Peyer's patch (tissue), 4 donors: Measurements from ENCODE around the gene CLDN6. TPM values are rescaled to one million over a fixed set of nuclear protein-coding genes. Genes with fewer than 3 reads are reported as not detected.
"Not testable (repeated sequence)": the region's sequence is repeated elsewhere in the genome, so short reads cannot be mapped to it uniquely, and the experiment has no call there.

Source experiments
- DNase-seq, 3 donors: peaks; one replicate each; pipeline ENCODE4 v3.0.0-alpha.2; 2017 to 2019
- H3K27ac ChIP-seq, 4 donors: fragments of 200-600 bp; sonication (generic); one replicate each; pipeline ENCODE4 v1.5.1; 2016 to 2019
- H3K27me3 ChIP-seq, 2 donors: fragments of 200-600 bp; sonication (generic); one replicate each; pipeline ENCODE4 v1.5.1; 2019
- H3K36me3 ChIP-seq, 3 donors: fragments of 200-600 bp; sonication (generic); one replicate each; pipeline ENCODE4 v1.5.1; 2016 to 2019
- H3K4me1 ChIP-seq, 4 donors: fragments of 200-600 bp; sonication (generic); one replicate each; pipeline ENCODE4 v1.5.1; 2016 to 2019
- H3K4me3 ChIP-seq, 4 donors: fragments of 200-600 bp; sonication (generic); 1 replicate in 3 of 4; 2 replicates in 1 of 4; pipeline ENCODE4 v1.5.1; 2016 to 2019; ENCODE audit warnings: mild to moderate bottlenecking in 1 of 4
- H3K9me3 ChIP-seq, 4 donors: fragments of 200-600 bp; sonication (generic); one replicate each; pipeline ENCODE4 v1.5.1; 2016 to 2019; ENCODE audit warnings: mild to moderate bottlenecking in 1 of 4
- POLR2A ChIP-seq, 2 donors: fragments of 450-650 bp; IDR thresholded peaks; one replicate each; pipeline ENCODE4 v1.5.1; 2017; ENCODE audit warnings: antibody characterized with exemption in 2 of 2, mild to moderate bottlenecking in 2 of 2, moderate library complexity in 2 of 2
- total RNA-seq, 4 donors: library from RNA; depleted of rRNA; stranded (reverse); fragments of >200 nt; gene quantifications; one replicate each; pipeline ENCODE4 v1.1.0, GENCODE V29; 2016
- TF ChIP-seq, protein P1 (sequence below), 6 experiments: fragments of 450-650 bp in 4 of 6; fragments of 200-600 bp in 2 of 6; sonication (generic) in 1 of 6; IDR thresholded peaks; one replicate each; pipeline ENCODE4 v1.5.1; 2017 to 2019; ENCODE audit warnings: antibody characterized with exemption in 6 of 6, mild to moderate bottlenecking in 3 of 6, moderate library complexity in 1 of 6

CLDN6 gene
- total RNA-seq, 4 donors from 2014 or later, result not detected

DNA sequence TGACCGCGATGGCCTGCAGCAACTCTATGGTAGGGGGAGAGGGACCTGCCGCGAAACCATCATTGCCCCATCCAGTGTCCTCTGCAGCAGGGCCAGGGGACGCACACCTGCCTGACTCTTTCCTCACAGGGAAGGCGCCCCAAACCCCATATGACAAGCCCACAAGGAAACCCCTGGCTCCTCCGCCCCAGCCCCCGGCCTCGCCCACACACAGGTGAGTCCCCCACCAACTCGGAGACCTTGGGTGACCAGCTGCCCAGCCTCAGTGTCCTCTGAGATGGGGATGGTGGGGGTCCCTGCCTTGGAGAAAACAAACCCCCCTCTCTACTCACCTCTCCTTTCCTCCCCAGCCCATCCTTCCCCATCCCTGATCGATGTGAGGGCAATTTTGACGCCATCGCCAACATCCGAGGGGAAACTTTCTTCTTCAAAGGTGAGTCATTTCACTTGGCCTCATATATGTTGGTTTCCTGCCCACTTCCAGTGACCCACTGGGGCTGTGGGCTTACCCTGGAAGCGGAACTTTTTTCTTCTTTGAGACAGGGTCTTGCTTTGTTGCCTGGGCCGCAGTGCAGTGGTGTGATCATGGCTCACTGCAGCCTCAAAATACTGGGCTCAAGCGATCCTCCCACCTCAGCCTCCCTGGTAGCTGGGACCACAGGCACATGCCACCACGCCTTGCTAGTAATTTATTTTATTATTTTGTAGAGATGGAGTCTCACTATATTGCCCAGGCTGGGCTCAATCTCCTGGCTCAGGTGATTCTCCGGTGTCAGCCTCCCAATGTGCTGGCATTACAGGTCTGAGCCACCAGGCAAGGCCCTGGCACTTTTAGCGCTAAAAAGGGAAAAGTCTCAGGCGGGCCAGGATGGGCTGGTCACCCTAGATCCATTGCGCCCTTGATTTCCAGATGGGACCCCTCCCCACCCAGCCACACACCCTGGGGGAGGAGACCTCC, 39.5 kb upstream of the CLDN6 start:
- TF ChIP-seq POLR2A (IDR thresholded peaks at IDR 0.05), result no peak
- TF ChIP-seq, protein P1, sequence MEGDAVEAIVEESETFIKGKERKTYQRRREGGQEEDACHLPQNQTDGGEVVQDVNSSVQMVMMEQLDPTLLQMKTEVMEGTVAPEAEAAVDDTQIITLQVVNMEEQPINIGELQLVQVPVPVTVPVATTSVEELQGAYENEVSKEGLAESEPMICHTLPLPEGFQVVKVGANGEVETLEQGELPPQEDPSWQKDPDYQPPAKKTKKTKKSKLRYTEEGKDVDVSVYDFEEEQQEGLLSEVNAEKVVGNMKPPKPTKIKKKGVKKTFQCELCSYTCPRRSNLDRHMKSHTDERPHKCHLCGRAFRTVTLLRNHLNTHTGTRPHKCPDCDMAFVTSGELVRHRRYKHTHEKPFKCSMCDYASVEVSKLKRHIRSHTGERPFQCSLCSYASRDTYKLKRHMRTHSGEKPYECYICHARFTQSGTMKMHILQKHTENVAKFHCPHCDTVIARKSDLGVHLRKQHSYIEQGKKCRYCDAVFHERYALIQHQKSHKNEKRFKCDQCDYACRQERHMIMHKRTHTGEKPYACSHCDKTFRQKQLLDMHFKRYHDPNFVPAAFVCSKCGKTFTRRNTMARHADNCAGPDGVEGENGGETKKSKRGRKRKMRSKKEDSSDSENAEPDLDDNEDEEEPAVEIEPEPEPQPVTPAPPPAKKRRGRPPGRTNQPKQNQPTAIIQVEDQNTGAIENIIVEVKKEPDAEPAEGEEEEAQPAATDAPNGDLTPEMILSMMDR (IDR thresholded peaks at IDR 0.05), result no peak
- H3K4me3 ChIP-seq, result peak overlapping the region; percentile 80 to 96 (median 88)
- no peaks in the 10 kb centered on the region for H3K27me3 ChIP-seq
- peaks cover 4 to 24% (median 13%) of the 10 kb centered on the region in 4 donors for H3K4me1 ChIP-seq
- H3K36me3 ChIP-seq, result no peaks in the 10 kb centered on the region
- H3K27ac ChIP-seq, result peak overlapping the region in 2 of 4 donors; percentile 91 to 92
- no peak for DNase-seq
- H3K9me3 ChIP-seq, result no peaks in the 10 kb centered on the region

DNA sequence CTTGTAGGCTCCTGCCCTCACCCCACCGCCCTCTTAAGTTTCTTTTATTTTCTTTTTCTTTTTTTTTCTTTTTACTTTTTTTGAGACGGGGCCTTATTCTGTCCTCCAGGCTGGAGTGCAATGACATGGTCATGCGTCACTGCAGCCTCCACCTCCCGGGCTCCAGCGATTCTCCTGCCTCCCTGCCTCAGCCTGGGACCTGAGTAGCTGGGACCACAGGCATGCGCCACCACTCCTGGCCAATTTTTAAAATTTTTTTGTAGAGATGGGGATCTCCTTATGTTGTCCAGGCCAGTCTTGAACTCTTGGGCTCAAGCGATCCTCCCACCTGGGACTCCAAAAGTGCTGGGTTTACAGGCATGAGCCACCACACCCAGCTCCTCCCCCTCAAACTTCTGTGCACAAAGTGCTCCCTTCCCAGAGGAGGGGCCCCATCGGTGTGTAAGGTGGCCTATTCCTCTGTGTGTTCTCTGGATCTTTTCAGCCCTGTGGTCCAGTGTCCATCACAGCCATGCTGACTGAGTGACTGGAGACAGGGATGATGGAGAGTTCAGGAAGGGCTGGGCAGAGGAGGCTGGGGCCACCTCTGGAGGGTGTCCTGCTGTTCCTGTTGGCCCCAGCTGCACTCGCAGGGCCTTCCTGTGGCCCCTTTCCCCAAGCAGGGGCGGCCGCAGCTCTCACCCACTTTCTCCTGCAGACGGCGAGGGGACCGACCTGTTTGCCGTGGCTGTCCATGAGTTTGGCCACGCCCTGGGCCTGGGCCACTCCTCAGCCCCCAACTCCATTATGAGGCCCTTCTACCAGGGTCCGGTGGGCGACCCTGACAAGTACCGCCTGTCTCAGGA, 38.6 kb upstream of the CLDN6 start:
- H3K27ac ChIP-seq, result no peak overlapping the region
- H3K27me3 ChIP-seq, result no peaks in the 10 kb centered on the region
- no peaks in the 10 kb centered on the region for H3K9me3 ChIP-seq
- DNase-seq, result no peak
- H3K4me1 ChIP-seq, result peaks cover 4 to 24% (median 13%) of the 10 kb centered on the region in 4 donors
- no peaks in the 10 kb centered on the region for H3K36me3 ChIP-seq
- no peak for TF ChIP-seq POLR2A (IDR thresholded peaks at IDR 0.05)
- TF ChIP-seq, protein P1 (IDR thresholded peaks at IDR 0.05), result no peak
- no peak overlapping the region for H3K4me3 ChIP-seq

DNA sequence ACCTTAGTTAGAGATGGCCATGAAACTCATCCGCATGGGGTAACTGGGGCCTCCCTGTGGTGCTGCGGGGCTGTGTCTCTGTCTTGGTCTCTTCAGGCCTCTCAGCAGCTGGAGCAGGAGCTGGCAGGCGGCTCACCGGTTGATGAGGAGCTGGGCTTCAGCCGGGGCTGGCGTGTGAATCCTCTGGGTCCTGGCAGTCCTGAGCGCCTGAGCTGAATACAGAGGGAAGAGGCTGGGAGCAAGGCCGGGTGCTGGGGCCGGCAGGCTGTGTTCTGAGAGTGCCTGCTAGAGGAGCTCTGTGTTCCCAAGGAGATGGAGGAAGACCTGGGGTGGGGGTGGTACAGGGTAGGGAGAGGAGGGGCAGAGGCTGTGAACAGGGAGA, 37.7 kb upstream of the CLDN6 start:
- H3K27me3 ChIP-seq, H3K36me3 ChIP-seq, H3K4me3 ChIP-seq, H3K9me3 ChIP-seq, DNase-seq: not testable (repeated sequence)
- H3K4me1 ChIP-seq, result peaks cover 4 to 24% (median 13%) of the 10 kb centered on the region in 4 donors
- H3K27ac ChIP-seq, result peak overlapping the region in 2 of 4 donors; percentile 39 to 46

DNA sequence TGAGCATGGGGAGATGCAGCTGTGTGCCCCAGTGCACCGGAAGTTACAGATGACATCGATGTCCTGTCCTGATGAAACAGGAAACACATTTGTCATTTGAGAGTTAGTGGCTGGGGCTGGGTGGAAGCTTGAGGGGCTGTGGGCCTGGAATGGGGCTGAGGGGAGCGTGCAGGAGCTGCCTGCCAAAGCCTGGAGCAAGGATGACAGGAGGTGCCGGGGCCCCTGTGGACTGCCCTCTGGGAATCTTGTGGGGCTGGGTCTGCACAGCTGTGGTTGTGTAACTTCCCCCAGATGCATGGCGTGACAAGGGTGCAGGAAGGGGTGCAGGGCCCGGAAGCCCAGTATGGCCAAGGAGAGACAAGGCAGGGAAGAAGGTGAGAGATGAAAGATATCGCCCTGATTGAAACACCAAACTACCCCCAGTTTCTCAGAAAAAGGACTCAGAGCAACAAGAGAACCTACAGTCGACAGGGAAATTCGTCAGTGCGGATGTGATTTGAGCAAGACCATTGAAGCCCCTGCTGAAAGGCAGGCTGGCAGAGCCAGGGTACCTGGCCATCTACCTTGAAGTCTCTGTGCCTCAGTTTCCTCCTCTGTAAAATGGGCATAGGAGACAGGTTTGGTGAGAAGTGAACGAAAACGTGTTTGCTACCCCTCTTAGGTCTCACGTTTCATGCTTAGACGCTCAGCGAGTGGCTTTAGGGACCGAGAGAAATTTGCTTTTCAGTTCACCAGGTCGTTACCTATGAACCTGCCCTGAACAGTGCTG, 37.2 kb upstream of the CLDN6 start:
- H3K36me3 ChIP-seq, result no peaks in the 10 kb centered on the region
- no peak overlapping the region for H3K4me3 ChIP-seq
- H3K4me1 ChIP-seq, result peaks cover 4 to 24% (median 13%) of the 10 kb centered on the region in 4 donors
- TF ChIP-seq, protein P1 (IDR thresholded peaks at IDR 0.05), result no peak
- TF ChIP-seq POLR2A (IDR thresholded peaks at IDR 0.05), result no peak
- H3K27ac ChIP-seq, result peak overlapping the region in 2 of 4 donors; percentile 39 to 46
- DNase-seq, result no peak
- H3K27me3 ChIP-seq, result peaks cover 0 to 3% of the 10 kb centered on the region in 2 donors
- H3K9me3 ChIP-seq, result no peaks in the 10 kb centered on the region

DNA sequence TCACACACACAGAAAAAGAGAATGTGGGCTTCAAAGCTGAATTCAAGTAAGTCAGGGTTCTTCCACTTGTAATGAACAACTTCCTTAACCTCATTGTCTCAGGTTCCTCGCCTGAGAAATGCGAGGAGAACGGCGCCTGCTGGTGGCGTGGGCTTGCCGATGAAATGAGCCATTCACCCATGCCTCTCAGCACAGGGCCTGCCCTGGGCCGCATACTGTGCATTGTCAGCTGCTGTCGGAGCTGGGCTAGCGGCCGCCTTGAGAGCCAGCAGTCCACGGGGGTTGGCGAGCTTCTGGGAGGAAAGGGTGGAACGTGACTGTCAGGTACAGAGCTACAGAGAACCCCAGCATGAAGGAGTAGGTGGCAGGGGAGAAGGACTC, 35.3 kb upstream of the CLDN6 start:
- not testable (repeated sequence) for H3K4me3 ChIP-seq, H3K27ac ChIP-seq, H3K27me3 ChIP-seq, H3K9me3 ChIP-seq, H3K36me3 ChIP-seq, DNase-seq
- H3K4me1 ChIP-seq, result peaks cover 0 to 18% (median 5%) of the 10 kb centered on the region in 4 donors

DNA sequence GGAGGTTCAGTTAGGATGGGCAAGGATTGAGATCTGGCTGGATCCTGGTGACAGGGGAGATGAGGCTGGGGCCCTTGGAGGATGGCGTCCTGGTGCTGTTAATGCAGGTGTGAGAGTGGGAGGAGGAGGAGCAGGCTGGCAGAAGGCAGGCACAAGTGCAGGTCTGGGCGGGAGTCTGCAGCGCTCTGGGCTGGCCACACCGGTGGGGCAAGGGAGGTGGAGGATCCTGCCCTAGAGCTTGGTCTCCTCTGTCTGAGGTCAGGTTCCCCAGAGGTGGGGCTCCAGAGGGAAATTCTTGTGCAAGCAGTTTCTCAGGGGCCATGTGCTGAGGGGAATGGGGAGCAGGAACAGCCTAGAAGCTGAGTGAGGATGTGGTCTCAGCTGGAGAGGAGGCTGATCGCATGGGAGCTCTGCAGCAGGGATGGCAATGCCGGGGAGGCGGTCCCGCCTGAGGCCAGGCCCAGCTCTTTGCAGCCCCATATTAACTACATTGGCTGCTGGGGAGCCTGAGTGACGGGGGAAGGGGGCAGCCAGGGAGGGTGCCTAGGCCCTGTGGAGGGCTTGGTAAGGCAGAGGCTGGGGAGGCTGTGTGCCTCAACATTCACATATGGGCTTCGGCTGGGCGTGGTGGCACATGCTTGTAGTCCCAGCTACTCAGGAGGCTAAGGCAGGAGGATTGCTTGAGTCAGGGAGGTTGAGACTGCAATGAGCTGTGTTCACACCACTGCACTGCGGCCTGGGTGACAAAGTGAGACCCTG, 34.8 kb upstream of the CLDN6 start:
- H3K9me3 ChIP-seq, DNase-seq, H3K27ac ChIP-seq, H3K36me3 ChIP-seq, H3K4me3 ChIP-seq: not testable (repeated sequence)
- Histone ChIP-seq H3K27me3 (peaks cover 0 to 11% of the 10 kb centered on the region in 2 donors), H3K4me1 (peaks cover 0 to 12% (median under 1%) of the 10 kb centered on the region in 4 donors)
